GM18498 (cell line): ENCODE results near the gene ENKD1.
A peak's percentile ranks its signal among the peaks of the same experiment; 100 is the strongest.

Experiments used
- ATAC-seq: cut with Tn5 transposase; IDR thresholded peaks from one replicate; pipeline ENCODE4 v1.9.1; 2021; ENCODE audit warnings: mild to moderate bottlenecking, moderate library complexity; ENCODE audit not compliant: unreplicated experiment

Gene ENKD1

DNA sequence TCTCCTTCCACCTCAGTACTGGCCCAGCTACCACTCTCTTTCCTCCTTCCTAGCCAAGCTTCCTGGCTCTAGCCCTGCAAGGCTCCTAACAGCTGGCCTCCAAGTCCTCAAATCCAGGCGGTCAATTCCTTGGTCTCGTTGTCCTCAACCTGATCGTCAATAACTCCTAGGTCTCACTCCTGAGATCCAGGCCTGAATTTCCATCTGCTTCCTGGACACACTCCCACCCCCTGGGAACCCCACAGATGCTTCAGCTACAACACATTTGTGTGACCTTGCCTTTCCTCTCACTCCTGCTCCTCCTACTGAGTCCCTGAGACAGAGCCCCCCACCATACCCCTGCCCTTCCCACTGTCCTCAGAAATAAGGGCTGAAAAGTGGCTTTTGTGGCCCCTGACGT, 2.3 kb downstream of the ENKD1 start:
- ATAC-seq, result no peak

DNA sequence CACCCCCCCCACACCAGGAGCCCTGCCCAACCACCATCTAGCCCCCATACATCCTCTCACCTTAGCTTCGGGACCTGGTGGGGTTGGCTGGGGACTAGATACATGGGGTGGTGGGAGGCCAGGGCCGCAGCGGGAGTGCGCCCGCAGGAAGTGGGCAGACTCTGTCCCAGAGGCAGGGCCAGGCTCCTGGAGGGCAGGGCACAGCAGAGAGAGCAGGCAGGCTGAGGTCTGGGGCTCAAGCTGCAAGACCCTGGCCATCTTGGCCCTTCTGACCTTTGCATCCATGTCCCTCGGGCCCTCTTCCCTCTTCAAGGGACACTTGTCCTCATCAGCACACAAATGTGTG, 2.7 kb downstream of the ENKD1 start:
- ATAC-seq, result no peak

DNA sequence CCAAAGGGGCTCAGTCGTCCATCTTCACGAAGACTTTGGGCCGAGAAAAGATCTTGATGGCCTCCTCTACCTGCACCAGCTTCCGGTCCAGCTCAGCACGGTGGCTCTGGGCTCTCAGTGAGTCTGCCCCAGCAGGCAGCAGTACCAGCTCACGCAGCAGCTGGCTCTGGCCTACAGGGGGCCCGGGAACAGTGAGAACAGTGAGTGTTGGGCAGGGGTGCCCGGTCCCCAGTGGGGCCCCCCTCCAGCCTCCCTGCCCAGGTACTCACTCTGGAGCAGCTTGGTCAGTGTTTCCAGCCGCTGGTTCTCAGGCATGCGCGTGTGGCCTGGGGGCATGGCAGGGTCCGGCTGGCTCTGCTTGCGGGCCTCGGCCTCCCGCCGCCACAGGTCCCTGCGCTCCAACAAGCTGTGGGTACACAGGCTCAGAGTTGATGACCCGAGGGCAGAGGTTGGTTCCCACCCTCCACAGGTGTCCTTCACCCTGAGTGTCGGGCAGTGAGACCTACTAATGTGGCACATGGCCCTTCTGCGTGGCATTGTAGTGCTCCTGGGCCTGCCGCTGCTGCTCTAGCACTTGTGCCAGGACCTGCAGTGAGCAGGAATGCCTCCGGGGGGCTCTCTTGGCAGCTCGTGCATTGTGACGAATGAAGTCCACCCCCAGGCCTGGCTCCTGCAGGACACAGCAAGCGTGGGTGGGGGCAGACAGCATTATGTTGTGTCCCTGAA, 3.2 kb downstream of the ENKD1 start:
- no peak for ATAC-seq

DNA sequence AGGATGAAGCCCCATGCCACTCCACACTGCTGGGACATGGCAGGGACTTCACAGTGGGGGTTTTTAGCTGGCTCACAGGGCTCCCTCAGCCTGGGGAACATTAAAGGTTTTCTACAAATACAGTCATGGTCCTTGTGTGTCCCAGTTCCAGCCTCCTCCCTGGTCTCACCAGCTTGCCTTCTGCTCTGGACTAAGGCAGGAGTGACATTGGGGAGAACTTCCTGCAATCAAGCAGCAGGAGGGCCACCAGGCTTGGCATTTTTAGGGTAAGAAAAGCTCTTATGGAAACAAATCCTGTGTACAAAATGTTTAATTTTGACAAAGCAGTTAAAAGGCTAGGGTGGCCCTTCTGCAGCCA, 3.9 kb downstream of the ENKD1 start:
- ATAC-seq, result no peak

DNA sequence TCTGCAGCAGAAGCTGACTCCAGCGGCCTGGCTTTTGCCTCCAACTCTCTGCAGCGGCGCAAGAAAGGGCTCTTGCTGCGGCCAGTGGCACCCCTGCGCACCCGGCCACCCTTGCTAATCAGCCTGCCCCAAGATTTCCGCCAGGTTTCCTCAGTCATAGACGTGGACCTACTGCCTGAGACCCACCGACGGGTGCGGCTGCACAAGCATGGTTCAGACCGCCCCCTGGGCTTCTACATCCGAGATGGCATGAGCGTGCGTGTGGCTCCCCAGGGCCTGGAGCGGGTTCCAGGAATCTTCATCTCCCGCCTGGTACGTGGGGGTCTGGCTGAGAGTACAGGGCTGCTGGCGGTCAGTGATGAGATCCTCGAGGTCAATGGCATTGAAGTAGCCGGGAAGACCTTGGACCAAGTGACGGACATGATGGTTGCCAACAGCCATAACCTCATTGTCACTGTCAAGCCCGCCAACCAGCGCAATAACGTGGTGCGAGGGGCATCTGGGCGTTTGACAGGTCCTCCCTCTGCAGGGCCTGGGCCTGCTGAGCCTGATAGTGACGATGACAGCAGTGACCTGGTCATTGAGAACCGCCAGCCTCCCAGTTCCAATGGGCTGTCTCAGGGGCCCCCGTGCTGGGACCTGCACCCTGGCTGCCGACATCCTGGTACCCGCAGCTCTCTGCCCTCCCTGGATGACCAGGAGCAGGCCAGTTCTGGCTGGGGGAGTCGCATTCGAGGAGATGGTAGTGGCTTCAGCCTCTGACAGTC, 4.5 kb downstream of the ENKD1 start:
- no peak for ATAC-seq

DNA sequence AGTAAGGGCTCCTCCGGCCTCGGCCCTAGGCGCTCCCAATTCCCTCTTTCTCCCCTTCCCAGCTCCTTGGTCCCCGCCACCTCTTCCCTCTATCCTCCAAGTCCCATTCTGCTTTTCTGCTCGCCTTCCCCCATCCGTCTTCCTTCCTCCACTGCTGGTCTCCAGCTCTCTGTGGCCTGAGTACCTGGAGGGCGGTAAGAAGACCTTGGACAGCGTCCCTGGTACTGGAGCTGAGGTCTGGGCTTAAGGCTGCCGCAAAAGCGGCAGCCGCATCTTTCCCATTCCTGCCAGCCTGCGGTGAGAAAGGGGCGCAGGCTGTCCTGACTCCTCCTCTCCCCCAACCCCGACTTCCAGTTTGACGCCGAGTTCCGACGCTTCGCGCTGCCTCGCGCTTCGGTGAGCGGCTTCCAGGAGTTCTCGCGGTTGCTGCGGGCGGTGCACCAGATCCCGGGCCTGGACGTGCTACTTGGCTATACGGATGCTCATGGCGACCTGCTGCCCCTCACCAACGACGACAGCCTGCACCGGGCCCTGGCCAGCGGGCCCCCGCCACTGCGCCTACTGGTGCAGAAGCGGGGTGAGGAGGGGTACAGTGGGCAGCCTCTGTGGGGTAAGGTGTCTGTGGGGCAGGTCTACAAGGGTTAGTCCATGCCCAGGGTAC, 5.3 kb downstream of the ENKD1 start:
- ATAC-seq, result no peak

DNA sequence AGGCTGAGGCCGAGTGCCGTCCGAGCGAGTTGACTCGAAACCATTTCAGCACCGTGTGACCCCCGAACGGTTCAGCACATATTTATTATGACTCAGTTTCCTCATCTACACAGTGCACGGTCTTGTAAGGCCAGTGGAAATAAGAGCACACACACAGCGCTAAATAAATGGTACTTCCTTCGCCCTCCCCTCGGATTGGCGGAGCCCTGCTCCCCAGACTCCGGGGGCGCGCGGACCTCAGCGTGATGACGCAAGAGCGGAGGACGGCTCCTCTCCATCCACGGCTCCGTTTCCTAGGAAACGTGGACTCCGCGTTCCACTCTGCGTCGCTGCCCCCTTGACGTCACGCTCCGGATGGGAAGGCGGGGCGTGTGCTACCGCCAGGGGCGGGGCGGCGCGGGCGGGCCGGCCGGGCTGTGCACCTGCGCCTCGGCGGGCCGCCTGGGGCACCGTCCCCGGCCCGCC, 6.0 kb downstream of the ENKD1 start, which contains the start of gene PARD6A:
PARD6A (plus strand) TSS at position 397 of the 465 bp plus-strand sequence. CDS start 79 bp downstream, outside the sequence.
- ATAC-seq, result peak; percentile 80

DNA sequence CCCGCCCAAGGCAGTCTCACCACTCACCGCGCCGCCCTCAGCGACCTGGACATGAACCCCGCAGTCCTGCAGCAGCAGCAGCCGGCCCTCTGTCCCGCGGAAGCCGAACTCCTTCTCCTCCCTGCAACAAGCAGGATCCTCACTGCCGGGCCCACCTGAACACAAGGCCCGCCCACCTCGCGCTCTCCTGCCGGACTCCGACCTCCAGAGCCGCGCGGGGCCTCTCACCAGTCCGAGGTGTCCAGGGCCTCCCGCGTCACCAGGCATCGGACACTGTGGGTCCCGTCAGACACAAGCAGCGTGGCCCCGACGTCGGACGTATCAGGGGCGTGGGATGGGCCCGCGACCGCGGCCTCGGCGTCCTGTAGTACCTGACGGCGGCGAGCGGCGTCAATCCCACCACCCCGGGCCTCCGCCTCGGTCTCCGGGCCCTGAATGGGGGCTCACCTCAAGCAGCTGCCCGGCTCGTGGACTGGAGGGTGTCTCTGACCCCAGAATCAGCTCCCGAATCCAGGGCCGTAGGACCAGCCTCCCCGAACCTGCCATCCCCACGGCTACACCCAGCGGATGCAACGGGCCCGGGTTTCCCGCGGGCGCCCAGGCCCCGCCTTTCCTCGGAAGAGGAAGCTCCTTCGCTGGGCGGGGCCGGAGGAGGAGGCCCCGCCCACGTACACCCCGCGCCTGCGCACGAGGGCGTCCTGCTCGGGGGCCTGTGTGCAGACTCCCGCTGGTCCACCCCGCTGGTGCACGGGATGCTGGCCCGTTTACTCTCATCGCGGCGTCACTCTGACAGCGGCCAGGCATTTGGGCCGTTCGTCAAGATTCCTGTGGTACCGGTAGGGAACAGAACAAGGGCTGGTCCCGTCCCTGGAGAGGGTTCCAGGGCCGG, 6.6 kb downstream of the ENKD1 start, which contains the start of gene ACD:
ACD (minus strand) TSS at position 586 of the 889 bp plus-strand sequence; CDS start at position 546, 40 bp downstream.
- peak; percentile 58 for ATAC-seq

DNA sequence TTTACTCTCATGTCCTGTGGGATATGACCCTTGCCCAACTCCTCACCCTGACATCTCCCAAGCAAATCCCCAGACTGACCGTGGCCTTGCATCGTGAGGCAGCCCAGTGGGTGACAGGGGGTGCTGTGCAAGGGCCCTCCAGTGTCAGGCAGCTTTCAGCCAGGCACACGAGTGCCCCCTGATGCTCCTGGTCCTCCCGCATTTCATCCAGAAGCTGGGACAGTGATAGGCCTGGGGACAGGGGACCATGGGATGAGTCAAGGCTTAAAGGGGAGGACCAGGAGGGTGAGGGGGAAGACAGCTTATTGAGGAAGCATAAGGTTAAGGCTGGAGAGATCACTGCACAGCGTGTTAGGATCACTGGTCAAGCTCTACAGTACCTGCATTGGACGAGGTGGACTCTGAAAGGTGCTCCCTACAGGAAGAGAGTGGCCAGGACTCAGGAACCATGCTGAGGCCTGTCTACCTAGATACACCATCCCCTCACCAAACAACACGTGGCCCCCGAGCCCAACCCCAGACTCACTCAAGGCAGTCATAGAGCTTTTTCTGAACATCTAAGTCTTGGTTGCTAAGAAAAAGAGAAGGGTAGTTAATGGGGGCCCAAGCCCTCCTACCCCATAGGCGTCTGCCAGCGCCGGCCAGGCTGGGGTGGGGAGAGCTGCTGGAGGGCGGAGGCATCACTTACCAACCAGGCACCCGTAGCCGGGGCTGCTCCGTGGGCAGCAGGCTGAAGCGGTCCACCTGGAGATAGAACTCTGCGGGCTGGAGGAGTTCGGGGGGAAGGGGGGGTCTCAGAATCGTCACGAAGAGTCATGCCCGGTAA, 7.5 kb downstream of the ENKD1 start:
- ATAC-seq, result no peak

DNA sequence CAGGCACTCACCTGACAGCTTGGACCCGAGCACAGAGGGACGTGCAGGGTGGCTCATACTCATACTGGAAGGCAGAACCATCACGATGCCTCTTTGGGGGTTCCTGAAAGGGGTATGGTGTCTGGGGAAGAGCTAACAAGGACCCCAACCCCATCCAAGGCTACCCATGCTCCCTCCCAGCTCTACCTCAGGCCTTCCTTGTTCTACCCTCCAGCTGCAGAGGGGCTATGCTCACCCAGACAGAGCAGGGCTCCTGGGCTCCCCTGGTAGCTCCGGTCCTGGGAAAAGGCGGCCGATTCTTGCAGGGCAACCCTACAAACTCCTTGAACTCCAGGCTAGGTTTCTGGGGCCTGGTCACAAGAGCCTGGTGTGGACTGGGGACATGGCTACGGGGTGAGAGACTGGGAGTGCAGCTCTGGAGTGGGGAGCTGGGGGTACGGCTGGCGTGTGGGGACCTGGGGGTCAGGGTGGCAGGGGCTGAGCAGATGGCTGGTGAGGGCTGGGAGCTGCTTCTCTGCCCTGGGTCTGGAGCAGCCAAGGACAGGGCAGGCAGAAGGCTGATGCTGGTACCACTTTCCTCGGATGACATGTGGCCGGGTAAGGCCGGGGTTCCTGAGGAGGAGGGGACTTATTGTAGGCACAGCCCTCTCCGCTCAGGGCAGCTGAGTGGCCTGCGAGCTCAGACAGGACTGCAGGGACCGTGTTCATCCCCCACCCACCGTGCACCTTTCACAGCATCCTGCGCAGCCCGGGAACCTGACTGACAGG, 8.6 kb downstream of the ENKD1 start:
- no peak for ATAC-seq

DNA sequence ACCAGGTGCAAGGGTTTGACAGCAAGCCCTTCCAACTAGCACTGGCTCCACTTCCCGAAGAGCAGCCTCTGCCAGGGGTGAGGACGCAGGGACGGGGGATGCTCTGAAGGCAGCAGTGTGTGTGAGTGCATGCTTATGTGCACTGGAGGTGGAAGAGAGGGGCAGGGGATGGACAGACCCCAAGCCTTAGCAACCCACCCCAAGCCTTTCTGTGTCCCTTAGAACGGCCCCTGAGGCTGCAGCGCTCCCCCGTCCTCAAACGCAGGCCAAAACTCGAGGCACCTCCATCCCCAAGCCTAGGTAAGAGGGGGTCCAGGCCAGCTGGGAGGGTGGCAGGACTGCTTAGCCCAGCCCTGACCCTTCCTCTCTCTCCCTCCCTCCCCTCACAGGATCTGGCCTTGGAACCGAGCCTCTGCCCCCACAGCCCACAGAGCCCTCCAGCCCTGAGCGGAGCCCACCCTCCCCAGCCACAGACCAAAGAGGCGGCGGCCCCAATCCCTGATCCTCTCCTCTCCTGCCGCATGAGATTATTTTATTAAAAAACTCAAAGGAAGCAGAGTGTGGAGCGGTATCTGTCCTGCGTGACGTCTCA, 9.4 kb downstream of the ENKD1 start:
- no peak for ATAC-seq

DNA sequence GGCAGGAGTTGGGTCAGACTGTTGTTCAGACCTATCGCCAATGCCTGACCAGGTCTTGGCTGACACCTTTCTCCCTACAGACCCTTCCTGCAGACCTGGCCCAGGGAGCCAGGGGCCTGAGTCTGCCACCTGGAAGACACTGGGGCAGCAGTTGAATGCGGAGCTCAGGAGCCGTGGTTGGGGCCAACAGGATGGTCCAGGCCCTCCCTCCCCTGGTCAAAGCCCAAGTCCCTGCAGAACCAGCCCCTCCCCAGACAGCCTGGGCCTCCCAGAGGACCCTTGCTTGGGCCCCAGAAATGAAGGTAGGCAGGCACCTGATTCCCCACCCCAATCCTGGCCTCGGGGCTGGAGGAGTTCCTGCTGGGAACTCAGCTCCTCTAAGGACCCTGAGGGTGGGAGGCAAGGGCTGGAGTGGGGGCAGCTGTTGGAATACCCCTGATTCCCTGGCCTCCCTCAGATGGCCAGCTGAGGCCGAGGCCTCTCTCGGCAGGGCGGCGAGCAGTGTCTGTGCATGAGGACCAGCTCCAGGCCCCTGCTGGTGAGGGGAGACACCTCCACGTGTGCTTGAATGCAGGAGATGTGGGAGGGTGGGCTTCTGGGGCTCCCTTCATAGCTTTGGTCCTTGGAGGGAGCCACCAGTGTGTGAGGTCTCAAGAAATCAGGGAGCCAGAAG, 10.1 kb downstream of the ENKD1 start:
- ATAC-seq, result no peak

DNA sequence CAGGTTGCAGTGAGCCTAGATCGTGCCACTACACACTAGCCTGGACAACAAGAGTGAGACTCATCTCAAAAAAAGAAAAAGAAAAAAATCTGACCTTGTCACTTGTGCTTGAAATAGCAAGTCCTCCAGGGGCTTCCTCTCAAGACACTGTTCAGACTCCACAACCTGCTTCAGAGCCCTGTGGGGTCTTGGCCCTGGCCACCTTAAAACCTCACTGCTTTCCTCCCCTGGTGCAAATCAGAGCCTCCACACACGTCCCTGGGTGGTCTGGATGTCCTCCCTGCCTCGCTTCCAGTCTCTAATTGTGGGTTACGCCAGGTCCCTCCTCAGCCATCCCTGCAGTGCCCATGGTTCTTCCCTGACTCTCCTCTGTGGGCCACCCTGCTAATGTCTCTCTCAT, 11.2 kb downstream of the ENKD1 start:
- no peak for ATAC-seq

DNA sequence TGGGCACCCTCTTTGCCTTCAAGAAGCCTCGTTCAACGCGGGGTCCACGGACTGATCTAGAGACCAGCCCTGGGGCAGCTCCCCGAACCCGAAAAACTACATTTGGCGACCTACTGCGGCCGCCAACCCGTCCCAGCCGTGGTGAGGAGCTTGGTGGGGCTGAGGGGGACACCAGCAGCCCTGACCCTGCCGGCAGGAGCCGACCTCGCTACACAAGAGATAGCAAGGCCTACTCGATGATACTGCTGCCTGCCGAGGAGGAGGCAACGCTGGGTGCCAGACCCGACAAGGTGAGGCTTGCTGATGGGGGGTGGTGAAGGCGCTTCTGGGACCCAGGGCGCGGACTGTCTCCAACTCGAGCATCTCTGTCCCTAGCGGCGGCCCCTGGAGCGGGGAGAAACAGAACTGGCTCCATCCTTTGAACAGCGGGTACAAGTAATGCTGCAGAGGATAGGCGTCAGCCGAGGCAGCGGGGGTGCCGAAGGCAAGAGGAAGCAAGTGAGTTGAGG, 12.1 kb downstream of the ENKD1 start:
- ATAC-seq, result no peak

DNA sequence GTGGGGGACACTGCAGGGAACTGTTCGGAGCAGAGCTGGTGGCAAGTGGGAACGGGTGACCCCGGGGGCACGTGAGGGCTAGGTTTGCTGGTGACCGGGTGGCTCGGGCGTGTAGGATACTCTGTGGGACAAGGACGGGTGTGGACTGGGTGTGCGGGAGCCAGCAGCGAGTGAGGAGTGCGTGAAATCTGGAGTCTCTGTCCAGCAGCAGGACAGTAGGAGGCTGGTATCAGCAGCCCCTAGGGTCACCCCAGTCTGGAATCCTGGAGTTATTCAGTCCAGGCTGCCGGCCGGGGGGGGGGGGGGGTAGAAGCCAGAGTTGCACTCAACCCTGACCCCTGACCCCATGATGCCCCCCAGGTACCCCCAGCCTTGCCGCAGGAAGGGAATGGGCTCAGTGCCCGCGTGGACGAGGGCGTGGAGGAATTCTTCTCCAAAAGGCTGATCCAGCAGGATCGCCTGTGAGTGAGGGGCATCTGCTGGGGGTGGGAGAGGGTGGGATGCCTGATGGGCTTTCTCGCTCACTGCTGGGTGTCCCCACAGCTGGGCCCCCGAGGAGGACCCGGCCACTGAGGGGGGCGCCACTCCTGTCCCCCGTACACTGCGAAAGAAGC, 12.7 kb downstream of the ENKD1 start:
- no peak for ATAC-seq

DNA sequence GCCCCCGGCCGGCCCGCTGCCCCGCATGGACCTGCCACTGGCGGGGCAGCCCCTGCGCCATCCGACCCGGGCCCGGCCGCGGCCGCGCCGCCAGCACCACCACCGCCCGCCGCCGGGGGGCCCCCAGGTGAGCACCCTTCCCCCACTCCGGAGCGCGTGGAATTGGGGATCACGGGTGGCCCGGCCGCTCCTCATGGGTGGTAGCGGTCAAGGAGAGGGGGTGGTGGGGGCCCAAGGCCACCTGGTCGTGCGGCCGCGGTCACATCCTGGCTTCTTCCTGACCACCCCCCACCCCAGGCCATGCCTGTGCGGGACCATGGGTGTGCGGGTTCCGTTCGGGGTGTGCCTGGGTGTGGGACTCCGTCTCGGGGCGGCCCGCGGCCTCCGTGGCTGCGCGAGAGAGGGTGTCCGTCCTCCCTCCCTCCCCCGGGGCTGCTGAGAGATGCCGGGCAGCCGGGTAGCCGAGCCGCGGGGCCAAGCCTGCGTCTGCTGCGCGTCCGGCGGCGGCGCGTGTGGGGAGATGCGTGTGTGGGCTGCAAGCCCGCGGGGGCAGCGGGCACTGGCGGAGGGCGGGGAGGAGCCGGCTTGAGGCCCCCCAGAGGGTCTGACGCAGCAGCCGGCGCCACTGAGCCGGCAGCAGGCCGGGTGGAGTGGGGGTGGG, 13.3 kb downstream of the ENKD1 start:
- ATAC-seq, result no peak

DNA sequence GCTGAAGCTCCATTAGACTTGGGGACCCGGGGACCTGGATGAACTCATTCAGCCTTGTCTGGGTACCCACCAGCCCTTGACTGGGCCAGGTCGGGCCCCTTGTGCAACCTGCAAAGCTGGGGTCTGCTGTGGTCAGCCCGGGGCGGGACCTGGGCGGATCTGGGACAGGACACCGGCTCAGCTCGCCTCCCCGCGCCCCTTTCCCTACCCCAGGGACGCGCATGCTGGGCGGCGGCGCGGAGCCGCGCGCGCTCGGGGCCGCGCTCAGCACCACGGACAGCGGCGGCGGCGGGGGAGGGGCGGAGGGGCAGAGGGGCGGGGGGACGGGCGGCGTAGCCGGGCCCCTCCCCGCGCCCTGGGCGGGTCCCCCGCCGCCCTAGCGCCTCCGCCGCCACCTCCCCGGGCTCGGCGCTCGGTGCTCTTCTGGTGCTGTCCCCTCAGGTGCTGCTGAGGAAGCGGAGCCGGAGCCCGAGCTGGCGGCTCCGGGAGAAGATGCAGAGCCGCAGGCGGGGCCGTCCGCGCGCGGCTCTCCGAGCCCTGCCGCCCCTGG, 13.9 kb downstream of the ENKD1 start:
- ATAC-seq, result no peak
